GM23338 (cell line): ENCODE results near the gene TGFBI.

Experiments
- CREB1 ChIP-seq: fragments of 250-450 bp; sonication (Bioruptor Pico); IDR thresholded peaks from 2 replicates; pipeline ENCODE4 v1.5.0; 2020; ENCODE audit warnings: low read depth, mild to moderate bottlenecking, moderate library complexity
- CTCF ChIP-seq, 2 experiments: fragments of 200-600 bp in 1 of 2; sonication (generic) in 1 of 2; conservative IDR thresholded peaks; 2 replicates each; pipeline versions ENCODE4 v1.5.1 to v1.6.1; 2016 to 2017; ENCODE audit warnings: antibody characterized with exemption in 2 of 2, low read depth in 2 of 2, mild to moderate bottlenecking in 2 of 2, moderate library complexity in 1 of 2
- EZH2 ChIP-seq: fragments of 200-600 bp; sonication (generic); IDR thresholded peaks from one replicate; pipeline ENCODE4 v1.8.0; 2017; ENCODE audit warnings: antibody characterized with exemption, mild to moderate bottlenecking, low read depth; ENCODE audit not compliant: unreplicated experiment
- JUNB ChIP-seq: IDR thresholded peaks from one replicate; pipeline ENCODE4 v1.6.1; 2016; ENCODE audit warnings: antibody characterized with exemption; ENCODE audit not compliant: unreplicated experiment
- POLR2AphosphoS5 ChIP-seq: IDR thresholded peaks from 2 replicates; pipeline ENCODE4 v1.6.1; 2016; ENCODE audit warnings: antibody characterized with exemption, low read depth
- ZNF114 ChIP-seq: fragments of 250-450 bp; sonication (Bioruptor Pico); IDR thresholded peaks from 2 replicates; pipeline ENCODE4 v1.5.0; 2020; ENCODE audit warnings: mild to moderate bottlenecking, moderate library complexity
- ZNF462 ChIP-seq: fragments of 250-450 bp; sonication (Bioruptor Pico); IDR thresholded peaks from 2 replicates; pipeline ENCODE4 v1.5.0; 2020; ENCODE audit warnings: mild to moderate bottlenecking, moderate library complexity

GRCh38 chr5:136043968-136044610 is 15.3 kb downstream of the TGFBI start:
- TF ChIP-seq CTCF (conservative IDR thresholded peaks at IDR 0.05; ENCODE audit: low read depth in 2 of 2): no peak
- no peak for TF ChIP-seq EZH2
- TF ChIP-seq ZNF462 (CRISPR knock-in tag): no peak
- TF ChIP-seq POLR2AphosphoS5: no peak
- TF ChIP-seq JUNB: no peak
- TF ChIP-seq CREB1 (CRISPR knock-in tag): no peak
- no peak for TF ChIP-seq ZNF114 (CRISPR knock-in tag)
